Lower lobe of right lung (tissue), 2 donors: Measurements from ENCODE around the gene FOXP1. TPM values are rescaled to one million over a fixed set of nuclear protein-coding genes. Genes with fewer than 3 reads are reported as not detected.

Experiments
- ATAC-seq, 2 donors: fragments of 200-7000 bp; cut with Tn5 transposase; one replicate each; pipeline ENCODE4 v1.9.1; 2020 to 2022; ENCODE audit warnings: mild to moderate bottlenecking in 2 of 2, moderate library complexity in 2 of 2
- DNase-seq: peaks from one replicate; pipeline ENCODE4 v3.0.0-alpha.2; 2020
- H3K27ac ChIP-seq: fragments of 200-600 bp; one replicate; pipeline ENCODE4 v1.8.0; 2022
- H3K27me3 ChIP-seq: fragments of 200-600 bp; one replicate; pipeline ENCODE4 v1.8.0; 2022; ENCODE audit warnings: low read depth
- H3K36me3 ChIP-seq: fragments of 200-600 bp; one replicate; pipeline ENCODE4 v1.8.0; 2022; ENCODE audit warnings: mild to moderate bottlenecking
- H3K4me1 ChIP-seq: fragments of 200-600 bp; one replicate; pipeline ENCODE4 v1.8.0; 2022
- H3K4me3 ChIP-seq: fragments of 200-600 bp; one replicate; pipeline ENCODE4 v1.8.0; 2022; ENCODE audit warnings: mild to moderate bottlenecking
- H3K9me3 ChIP-seq: fragments of 200-600 bp; one replicate; pipeline ENCODE4 v1.8.0; 2022
- CTCF ChIP-seq: fragments of 200-600 bp; IDR thresholded peaks from one replicate; pipeline ENCODE4 v1.8.0; 2022; ENCODE audit warnings: antibody characterized with exemption, mild to moderate bottlenecking
- intact Hi-C: fragments of 100-400 bp; cut with DNase I; formaldehyde crosslinking; loops from one replicate; pipeline ENCODE4 v1.11.0; 2022
- total RNA-seq: library from RNA; stranded (reverse); fragmentation: NEBNext Ultra II Directional; extraction: Animal tissue kit (Norgen Biotek cat#: 25700); gene quantifications from one replicate; pipeline ENCODE4 v1.2.1, GENCODE V29; 2021
- donor health status: DM: no; HTN: yes; CAD: no; lungs with severe emphysema.

The FOXP1 gene
- total RNA-seq, 1 donor from 2014 or later = 138 TPM

- no peaks in the 10 kb centered on the region for H3K36me3 ChIP-seq
- intact Hi-C loops = no loop called here
- H3K4me1 ChIP-seq = peaks cover 77% of the 10 kb centered on the region
- peak overlapping the region; percentile 56 for H3K4me3 ChIP-seq
- H3K27me3 ChIP-seq = no peaks in the 10 kb centered on the region
- ATAC-seq (peak; percentile 90 to 91), DNase-seq (peak; percentile 77)
- H3K27ac ChIP-seq = peak overlapping the region; percentile 88
- TF ChIP-seq CTCF = no peak
- no peaks in the 10 kb centered on the region for H3K9me3 ChIP-seq
These were observed 452.8 kb downstream of the FOXP1 start for GRCh38 chr3:71130471-71131374.

GRCh38 chr3:71129611-71130431, 453.7 kb downstream of the FOXP1 start:
- TF ChIP-seq CTCF = no peak
- H3K36me3 ChIP-seq = no peaks in the 10 kb centered on the region
- H3K27ac ChIP-seq = peak overlapping the region; percentile 88
- DNase-seq (no peak), ATAC-seq (peak in 1 of 2 donors; percentile 20)
- intact Hi-C loops = loop anchor here (10.0 kb wide), 1 partner anchor 65 kb away; no protein-coding TSS in a partner anchor
- no peaks in the 10 kb centered on the region for H3K9me3 ChIP-seq
- peaks cover 69% of the 10 kb centered on the region for H3K4me1 ChIP-seq
- no peaks in the 10 kb centered on the region for H3K27me3 ChIP-seq
- H3K4me3 ChIP-seq = peak overlapping the region; percentile 56

GRCh38 chr3:71128961-71129360, 454.6 kb downstream of the FOXP1 start:
- Histone ChIP-seq H3K9me3 (no peaks in the 10 kb centered on the region), H3K27me3 (no peaks in the 10 kb centered on the region), H3K4me3 (peak overlapping the region; percentile 56), H3K4me1 (peaks cover 60% of the 10 kb centered on the region), H3K27ac (peak overlapping the region; percentile 88), H3K36me3 (no peaks in the 10 kb centered on the region)
- ATAC-seq = no peak
- DNase-seq = no peak
- no peak for TF ChIP-seq CTCF
- intact Hi-C loops = loop anchor here (10.0 kb wide), 1 partner anchor 64 kb away; no protein-coding TSS in a partner anchor

GRCh38 chr3:71127844-71128243, 455.7 kb downstream of the FOXP1 start:
- DNase-seq = no peak
- Histone ChIP-seq H3K27ac (peak overlapping the region; percentile 88), H3K27me3 (no peaks in the 10 kb centered on the region), H3K4me3 (peak overlapping the region; percentile 56), H3K9me3 (no peaks in the 10 kb centered on the region), H3K4me1 (peaks cover 50% of the 10 kb centered on the region), H3K36me3 (no peaks in the 10 kb centered on the region)
- ATAC-seq = no peak
- intact Hi-C loops = loop anchor here (10.0 kb wide), 1 partner anchor 63 kb away; no protein-coding TSS in a partner anchor
- no peak for TF ChIP-seq CTCF

GRCh38 chr3:71127052-71127831, 456.3 kb downstream of the FOXP1 start:
- Histone ChIP-seq H3K27me3 (no peaks in the 10 kb centered on the region), H3K4me1 (peaks cover 44% of the 10 kb centered on the region), H3K4me3 (peak overlapping the region; percentile 56), H3K27ac (peak overlapping the region; percentile 88), H3K9me3 (no peaks in the 10 kb centered on the region), H3K36me3 (no peaks in the 10 kb centered on the region)
- DNase-seq (no peak), ATAC-seq (no peak)
- intact Hi-C loops = loop anchor here (10.0 kb wide), 1 partner anchor 62 kb away; no protein-coding TSS in a partner anchor
- no peak for TF ChIP-seq CTCF
